ENCODE results near the gene RORB.

GRCh38 chr9:74497748-74498620 lies 849 bp downstream of the RORB start:
- TF ChIP-seq CTCF (IDR thresholded peaks at IDR 0.05) (no peak), POLR2A (IDR thresholded peaks at IDR 0.05) (no peak)

All from tibial nerve (tissue), 3 donors.